GM12801 (cell line): ENCODE results near the gene KIAA0040.

Experiments used
- TF ChIP-seq, protein P1 (sequence below): IDR thresholded peaks from one replicate; pipeline ENCODE4 v1.5.1; 2011; ENCODE audit warnings: control low read depth; ENCODE audit not compliant: insufficient read length; ENCODE audit errors: extremely low read depth

The KIAA0040 gene

GRCh38 chr1:175176246-175176645 lies 16.3 kb downstream of the KIAA0040 start:
- TF ChIP-seq, protein P1, sequence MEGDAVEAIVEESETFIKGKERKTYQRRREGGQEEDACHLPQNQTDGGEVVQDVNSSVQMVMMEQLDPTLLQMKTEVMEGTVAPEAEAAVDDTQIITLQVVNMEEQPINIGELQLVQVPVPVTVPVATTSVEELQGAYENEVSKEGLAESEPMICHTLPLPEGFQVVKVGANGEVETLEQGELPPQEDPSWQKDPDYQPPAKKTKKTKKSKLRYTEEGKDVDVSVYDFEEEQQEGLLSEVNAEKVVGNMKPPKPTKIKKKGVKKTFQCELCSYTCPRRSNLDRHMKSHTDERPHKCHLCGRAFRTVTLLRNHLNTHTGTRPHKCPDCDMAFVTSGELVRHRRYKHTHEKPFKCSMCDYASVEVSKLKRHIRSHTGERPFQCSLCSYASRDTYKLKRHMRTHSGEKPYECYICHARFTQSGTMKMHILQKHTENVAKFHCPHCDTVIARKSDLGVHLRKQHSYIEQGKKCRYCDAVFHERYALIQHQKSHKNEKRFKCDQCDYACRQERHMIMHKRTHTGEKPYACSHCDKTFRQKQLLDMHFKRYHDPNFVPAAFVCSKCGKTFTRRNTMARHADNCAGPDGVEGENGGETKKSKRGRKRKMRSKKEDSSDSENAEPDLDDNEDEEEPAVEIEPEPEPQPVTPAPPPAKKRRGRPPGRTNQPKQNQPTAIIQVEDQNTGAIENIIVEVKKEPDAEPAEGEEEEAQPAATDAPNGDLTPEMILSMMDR, result no peak

DNA sequence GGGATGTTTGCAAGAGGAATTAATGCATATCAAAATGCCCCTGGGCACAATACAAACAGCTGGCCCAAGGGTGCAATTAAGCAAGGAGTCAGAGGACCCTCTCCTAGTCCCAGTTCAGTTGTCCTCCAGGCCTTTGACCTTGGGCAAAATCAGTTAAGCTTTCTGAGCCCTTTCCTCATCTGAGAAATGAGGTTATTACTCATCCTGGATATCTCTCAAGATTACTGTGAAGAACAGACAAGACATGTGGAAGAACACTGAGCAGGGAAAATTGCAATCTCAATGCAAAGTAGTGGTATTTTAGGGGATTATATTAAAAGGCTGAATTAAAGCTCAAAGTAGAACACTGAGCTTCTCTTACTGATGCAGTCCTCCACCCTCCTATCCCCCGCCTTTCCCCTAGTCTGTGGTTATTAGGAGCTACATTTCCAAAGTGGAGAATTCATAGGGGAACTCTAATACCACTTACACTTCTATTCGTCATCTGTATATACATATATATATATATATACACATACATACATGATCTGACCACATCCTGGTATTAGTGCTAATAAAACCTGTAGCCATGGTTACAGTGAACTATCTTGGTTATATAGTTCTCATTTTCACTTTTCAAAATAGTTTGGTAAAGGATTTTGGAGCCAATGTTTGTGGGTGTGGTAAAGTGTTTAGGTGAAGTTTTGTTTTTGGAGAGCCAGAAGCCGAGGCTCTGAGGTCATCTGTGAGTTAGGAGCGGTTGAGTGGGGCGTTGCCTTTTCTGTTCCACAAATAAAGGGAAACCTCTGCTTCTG lies 18.1 kb downstream of the KIAA0040 start:
- TF ChIP-seq, protein P1, result no peak

DNA sequence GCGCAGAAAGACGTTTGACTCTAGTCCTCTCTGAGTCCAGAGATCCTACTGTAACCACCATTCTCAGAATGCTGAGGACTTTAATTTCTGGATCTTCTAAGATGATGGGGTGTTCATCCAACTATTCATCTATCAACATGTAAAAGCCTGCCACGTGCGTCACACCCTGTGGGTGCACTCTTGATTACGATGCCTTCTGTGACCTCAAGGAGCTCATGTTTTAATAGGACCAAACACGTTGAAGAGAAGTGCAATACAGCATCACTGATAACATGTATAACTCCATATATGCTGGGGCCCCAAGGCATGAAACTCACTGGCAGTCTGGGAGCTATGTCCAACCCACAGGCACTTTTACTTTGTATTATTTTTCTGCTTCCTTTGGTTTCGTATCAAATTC lies 19.0 kb downstream of the KIAA0040 start:
- TF ChIP-seq, protein P1, result no peak

DNA sequence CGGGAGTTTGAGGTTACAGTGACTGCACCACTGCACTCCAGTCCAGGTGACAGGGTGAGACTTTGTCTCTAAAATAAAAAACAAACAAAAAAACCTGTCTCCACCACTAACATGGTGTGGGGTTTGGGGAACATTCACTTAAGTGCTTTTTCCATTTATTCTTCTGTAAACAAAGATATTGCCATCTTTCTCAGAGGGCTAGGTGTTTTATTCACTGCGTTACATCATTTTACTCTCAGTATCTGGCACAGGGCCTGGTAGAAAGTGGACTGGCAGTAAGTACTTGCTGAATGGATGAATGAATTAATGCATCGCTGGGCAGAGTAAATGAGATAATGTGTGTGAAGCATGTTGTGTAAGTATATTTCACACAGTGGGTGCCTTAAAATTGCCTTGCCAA lies 20.1 kb downstream of the KIAA0040 start:
- TF ChIP-seq, protein P1, result no peak

GRCh38 chr1:175171036-175171913 lies 21.3 kb downstream of the KIAA0040 start:
- TF ChIP-seq, protein P1, result no peak

GRCh38 chr1:175169286-175170018 lies 23.1 kb downstream of the KIAA0040 start:
- TF ChIP-seq, protein P1, result no peak

- TF ChIP-seq, protein P1, result no peak
Observed at GRCh38 chr1:175168782-175169181, 23.8 kb downstream of the KIAA0040 start.
